HepG2 (cell line): ENCODE measurements around the gene FBXO2. TPM values are rescaled to one million over a fixed set of nuclear protein-coding genes. Genes with fewer than 3 reads are reported as not detected.

Experiments
- ARID4A ChIP-seq: sonication (generic); formaldehyde crosslinking; IDR thresholded peaks from 2 replicates; pipeline ENCODE4 v1.5.0; 2020; ENCODE audit warnings: mild to moderate bottlenecking, missing genetic modification reagents, borderline replicate concordance
- CC2D1A ChIP-seq: sonication (generic); formaldehyde crosslinking; IDR thresholded peaks from 2 replicates; pipeline ENCODE4 v1.8.1; 2023; ENCODE audit warnings: mild to moderate bottlenecking, missing genetic modification reagents
- CHD4 ChIP-seq: fragments of 200-600 bp; sonication (generic); IDR thresholded peaks from 2 replicates; pipeline ENCODE4 v1.7.0; 2017; ENCODE audit warnings: mild to moderate bottlenecking, low read length, borderline replicate concordance
- IRF2 ChIP-seq: IDR thresholded peaks from 2 replicates; pipeline ENCODE4 v1.6.1; 2018; ENCODE audit warnings: missing genetic modification reagents, missing compliant biosample characterization
- MED8 ChIP-seq: sonication (generic); formaldehyde crosslinking; IDR thresholded peaks from 2 replicates; pipeline ENCODE4 v1.8.1; 2023; ENCODE audit warnings: mild to moderate bottlenecking, missing genetic modification reagents; ENCODE audit not compliant: insufficient replicate concordance
- MXI1 ChIP-seq: IDR thresholded peaks from 3 replicates; pipeline ENCODE4 v1.6.1; 2012; ENCODE audit warnings: low read depth, low read length, inconsistent platforms, borderline replicate concordance
- NFE2L1 ChIP-seq: sonication (generic); formaldehyde crosslinking; IDR thresholded peaks from 2 replicates; pipeline ENCODE4 v1.4.0; 2020; ENCODE audit warnings: missing genetic modification reagents, mild to moderate bottlenecking, borderline replicate concordance
- PCBP2 ChIP-seq: fragments of 200-400 bp; formaldehyde crosslinking; optimal IDR thresholded peaks from 2 replicates; pipeline ENCODE3; 2018; ENCODE audit warnings: low read length, low read depth; ENCODE audit not compliant: poor library complexity, severe bottlenecking
- USF2 ChIP-seq, 2 experiments: sonication (generic) in 1 of 2; formaldehyde crosslinking in 1 of 2; IDR thresholded peaks; 2 replicates each; pipeline versions ENCODE4 v1.5.1 to v1.6.1; 2011 to 2020; ENCODE audit warnings: borderline replicate concordance in 1 of 2, low read depth in 1 of 2, low read length in 1 of 2, mild to moderate bottlenecking in 1 of 2, missing genetic modification reagents in 1 of 2, moderate library complexity in 1 of 2
- ZBTB26 ChIP-seq: IDR thresholded peaks from 2 replicates; pipeline ENCODE4 v1.6.1; 2016; ENCODE audit warnings: missing compliant biosample characterization, missing genetic modification reagents, borderline replicate concordance
- ZFP1 ChIP-seq: IDR thresholded peaks from 2 replicates; pipeline ENCODE4 v1.6.1; 2016
- ZNF460 ChIP-seq: sonication (generic); formaldehyde crosslinking; IDR thresholded peaks from 2 replicates; pipeline ENCODE4 v1.5.1; 2020; ENCODE audit warnings: missing genetic modification reagents, mild to moderate bottlenecking, borderline replicate concordance
- ZNF501 ChIP-seq: sonication (generic); formaldehyde crosslinking; IDR thresholded peaks from 2 replicates; pipeline ENCODE4 v1.5.1; 2020; ENCODE audit warnings: mild to moderate bottlenecking, moderate library complexity, missing genetic modification reagents
- ZNF607 ChIP-seq: sonication (generic); formaldehyde crosslinking; IDR thresholded peaks from 2 replicates; pipeline ENCODE4 v1.5.1; 2020; ENCODE audit warnings: missing genetic modification reagents, mild to moderate bottlenecking, borderline replicate concordance
- ZNF614 ChIP-seq: IDR thresholded peaks from 2 replicates; pipeline ENCODE4 v1.6.1; 2018; ENCODE audit warnings: missing biosample characterization, missing genetic modification reagents, inconsistent platforms, borderline replicate concordance
- ZSCAN9 ChIP-seq: IDR thresholded peaks from 2 replicates; pipeline ENCODE4 v1.6.1; 2016; ENCODE audit warnings: borderline replicate concordance
- polyA plus RNA-seq, 8 experiments: library from polyadenylated mRNA; depleted of rRNA in 3 of 8; stranded (reverse) in 7 of 8; unstranded in 1 of 8; fragments of >200 nt; fragmentation: Illumina TruSeq in 4 of 8; extraction: Trizol in 4 of 8; gene quantifications; 2 replicates each; pipeline versions ENCODE4 v1.2.1 to v1.2.3, GENCODE V29; 2011 to 2016; ENCODE audit warnings: low read depth in 4 of 8, missing spikeins in 1 of 8, mixed read lengths in 1 of 8; ENCODE audit not compliant: insufficient read depth in 1 of 8
- total RNA-seq, 5 experiments: library from RNA; depleted of rRNA; stranded (reverse); fragments of >200 nt; fragmentation: Illumina TruSeq; extraction: Trizol; gene quantifications; 2 replicates each; pipeline ENCODE4 v1.2.3, GENCODE V29; 2016; ENCODE audit warnings: low read depth in 1 of 5

The FBXO2 gene
- total and polyA plus RNA-seq, 2 of the 13 experiments (the other 11 are each of a cell fraction or from before 2014, with no cell fraction given) = 79.3 to 112 TPM

- peak; percentile 66; the same call in 1 of the 2 replicates for TF ChIP-seq ARID4A (CRISPR knock-in tag)
- TF ChIP-seq ZFP1 (CRISPR knock-in tag) = no peak
- TF ChIP-seq ZSCAN9 (CRISPR knock-in tag) = no peak
- no peak for TF ChIP-seq NFE2L1
- no peak for TF ChIP-seq ZNF460 (CRISPR knock-in tag)
- TF ChIP-seq IRF2 (CRISPR knock-in tag) = 0 out of 2 replicates have a peak, but pooled peaks have one; percentile 13
- no peak for TF ChIP-seq CHD4
- TF ChIP-seq ZBTB26 = no peak
- TF ChIP-seq MXI1 = no peak
- no peak for TF ChIP-seq PCBP2
- no peak for TF ChIP-seq ZNF614 (CRISPR knock-in tag)
- no peak for TF ChIP-seq CC2D1A (CRISPR knock-in tag)
- peak; percentile 50; the same call in 1 of the 2 replicates for TF ChIP-seq ZNF607 (CRISPR knock-in tag)
- TF ChIP-seq USF2 (IDR thresholded peaks at IDR 0.05; ENCODE audit: low read depth, low read length) = no peak
- no peak for TF ChIP-seq USF2 (CRISPR knock-in tag; IDR thresholded peaks at IDR 0.05; ENCODE audit: borderline replicate concordance)
- TF ChIP-seq MED8 (CRISPR knock-in tag) = no peak
- peak; percentile 54; the same call in 1 of the 2 replicates for TF ChIP-seq ZNF501 (CRISPR knock-in tag)
These were observed at the start of gene FBXO2, which contains the start of gene FBXO44 (continued) for GRCh38 chr1:11654137-11654938.
